SU-DHL-6 (cell line): Measurements from ENCODE around the gene KRT78.

Source experiments
- H2AFZ ChIP-seq: fragments of 200-600 bp; sonication (generic); 2 replicates; pipeline ENCODE4 v1.6.1; 2014; ENCODE audit warnings: low read depth, mild to moderate bottlenecking, moderate library complexity, mixed read lengths, antibody characterized with exemption, low read length; ENCODE audit not compliant: severe bottlenecking
- H3F3A ChIP-seq: fragments of 200-600 bp; shearing (Covaris generic); 2 replicates; pipeline ENCODE4 v1.6.0; 2016; ENCODE audit warnings: antibody characterized with exemption, mild to moderate bottlenecking; ENCODE audit not compliant: insufficient read depth
- H3K27ac ChIP-seq: fragments of 200-600 bp; sonication (generic); 2 replicates; pipeline ENCODE4 v1.5.1; 2016; ENCODE audit warnings: low read depth, mild to moderate bottlenecking, low read length, moderate library complexity, mixed read lengths
- H3K27me3 ChIP-seq: fragments of 200-600 bp; sonication (generic), shearing (Covaris generic); 2 replicates; pipeline ENCODE4 v1.6.0; 2014; ENCODE audit warnings: mild to moderate bottlenecking, low read length
- H3K36me3 ChIP-seq: fragments of 200-600 bp; sonication (generic); 2 replicates; pipeline ENCODE4 v1.6.1; 2014; ENCODE audit warnings: mild to moderate bottlenecking, low read length, mixed read lengths
- H3K4me2 ChIP-seq: fragments of 300-600, 200-600 bp; shearing (Covaris generic), sonication (generic); 2 replicates; pipeline ENCODE4 v1.6.0; 2014; ENCODE audit warnings: low read length, low read depth, mild to moderate bottlenecking; ENCODE audit not compliant: poor library complexity, severe bottlenecking
- H3K4me3 ChIP-seq: fragments of 200-600 bp; sonication (generic); 2 replicates; pipeline ENCODE4 v1.5.1; 2014; ENCODE audit warnings: antibody characterized with exemption, low read length, mild to moderate bottlenecking, mixed read lengths; ENCODE audit not compliant: insufficient read depth, poor library complexity, severe bottlenecking
- H3K79me2 ChIP-seq: fragments of 200-600 bp; sonication (generic); 2 replicates; pipeline ENCODE4 v1.6.1; 2014; ENCODE audit warnings: mild to moderate bottlenecking, low read length, moderate library complexity; ENCODE audit not compliant: insufficient read depth
- H3K9ac ChIP-seq: fragments of 200-600 bp; sonication (generic); 2 replicates; pipeline ENCODE4 v1.7.0; 2014; ENCODE audit warnings: mild to moderate bottlenecking, low read length
- H3K9me2 ChIP-seq: fragments of 200-600 bp; sonication (generic); replicated peaks from 2 replicates; pipeline ENCODE4 v1.6.1; 2014; ENCODE audit warnings: low read length; ENCODE audit not compliant: insufficient read depth
- H3K9me3 ChIP-seq: fragments of 200-600 bp; sonication (generic); 2 replicates; pipeline ENCODE4 v1.6.1; 2014; ENCODE audit warnings: low read length, mixed read lengths; ENCODE audit not compliant: insufficient read depth
- H4K20me1 ChIP-seq: fragments of 200-600 bp; sonication (generic); 2 replicates; pipeline ENCODE4 v1.6.1; 2014; ENCODE audit warnings: low read depth, mild to moderate bottlenecking, antibody characterized with exemption, low read length, moderate library complexity, mixed read lengths
- EZH2phosphoT487 ChIP-seq: fragments of 200-600 bp; sonication (generic), shearing (Covaris generic); conservative IDR thresholded peaks from 2 replicates; pipeline ENCODE4 v1.6.1; 2018; ENCODE audit warnings: mild to moderate bottlenecking, antibody characterized with exemption, low read length, moderate library complexity, mixed read lengths
- TF ChIP-seq, protein P1 (sequence below): fragments of 200-600 bp; sonication (generic); IDR thresholded peaks from one replicate; pipeline ENCODE4 v1.5.1; 2017; ENCODE audit warnings: antibody characterized with exemption, mild to moderate bottlenecking, low read length, moderate library complexity; ENCODE audit not compliant: insufficient read depth, poor library complexity, severe bottlenecking

The KRT78 gene

DNA sequence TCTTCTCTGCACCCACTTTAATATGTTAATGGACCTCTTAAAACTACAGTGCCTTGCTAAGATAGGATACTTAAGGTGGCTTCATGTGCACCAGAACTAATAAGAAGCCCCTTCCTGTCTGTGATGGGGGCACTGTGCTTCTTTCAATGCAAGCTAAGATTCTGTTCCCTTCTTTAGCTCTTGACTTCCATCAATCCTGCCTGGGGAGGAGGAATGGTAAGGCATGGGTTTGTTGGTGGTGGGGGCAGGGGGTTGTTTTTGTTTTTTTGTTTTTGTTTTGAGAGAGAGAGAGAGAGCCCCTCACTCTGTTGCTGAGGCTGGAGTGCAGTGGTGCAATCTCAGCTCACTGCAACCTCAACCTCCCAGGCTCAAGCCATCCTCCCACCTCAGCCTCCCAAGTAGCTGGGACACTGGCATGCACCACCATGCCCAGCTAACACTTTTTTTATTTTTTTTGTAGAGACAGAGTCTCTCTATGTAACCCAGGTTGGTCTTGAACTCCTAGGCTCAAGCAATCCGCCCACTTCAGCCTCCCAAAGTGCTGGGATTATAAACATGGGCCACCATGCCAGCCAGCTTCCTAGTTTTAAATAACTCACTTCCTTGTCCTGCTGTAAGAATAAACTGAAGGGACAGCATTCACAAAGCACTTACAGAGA, 48.4 kb downstream of the KRT78 start:
- H3F3A ChIP-seq, result no peaks in the 10 kb centered on the region
- H3K27ac ChIP-seq, result no peak overlapping the region
- H3K27me3 ChIP-seq, result peaks cover 3% of the 10 kb centered on the region; the same call in 1 of the 2 replicates
- H3K4me2 ChIP-seq, result no peak overlapping the region
- H3K4me3 ChIP-seq, result no peak overlapping the region
- TF ChIP-seq EZH2phosphoT487, result no peak
- TF ChIP-seq, protein P1, sequence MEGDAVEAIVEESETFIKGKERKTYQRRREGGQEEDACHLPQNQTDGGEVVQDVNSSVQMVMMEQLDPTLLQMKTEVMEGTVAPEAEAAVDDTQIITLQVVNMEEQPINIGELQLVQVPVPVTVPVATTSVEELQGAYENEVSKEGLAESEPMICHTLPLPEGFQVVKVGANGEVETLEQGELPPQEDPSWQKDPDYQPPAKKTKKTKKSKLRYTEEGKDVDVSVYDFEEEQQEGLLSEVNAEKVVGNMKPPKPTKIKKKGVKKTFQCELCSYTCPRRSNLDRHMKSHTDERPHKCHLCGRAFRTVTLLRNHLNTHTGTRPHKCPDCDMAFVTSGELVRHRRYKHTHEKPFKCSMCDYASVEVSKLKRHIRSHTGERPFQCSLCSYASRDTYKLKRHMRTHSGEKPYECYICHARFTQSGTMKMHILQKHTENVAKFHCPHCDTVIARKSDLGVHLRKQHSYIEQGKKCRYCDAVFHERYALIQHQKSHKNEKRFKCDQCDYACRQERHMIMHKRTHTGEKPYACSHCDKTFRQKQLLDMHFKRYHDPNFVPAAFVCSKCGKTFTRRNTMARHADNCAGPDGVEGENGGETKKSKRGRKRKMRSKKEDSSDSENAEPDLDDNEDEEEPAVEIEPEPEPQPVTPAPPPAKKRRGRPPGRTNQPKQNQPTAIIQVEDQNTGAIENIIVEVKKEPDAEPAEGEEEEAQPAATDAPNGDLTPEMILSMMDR, result no peak
- H3K36me3 ChIP-seq, result no peaks in the 10 kb centered on the region
- H3K9me3 ChIP-seq, result no peaks in the 10 kb centered on the region
- no peaks in the 10 kb centered on the region for H3K79me2 ChIP-seq
- H4K20me1 ChIP-seq, result no peaks in the 10 kb centered on the region
- no peak overlapping the region for H3K9ac ChIP-seq
- no peak overlapping the region for H2AFZ ChIP-seq
- H3K9me2 ChIP-seq, result no peaks in the 10 kb centered on the region

DNA sequence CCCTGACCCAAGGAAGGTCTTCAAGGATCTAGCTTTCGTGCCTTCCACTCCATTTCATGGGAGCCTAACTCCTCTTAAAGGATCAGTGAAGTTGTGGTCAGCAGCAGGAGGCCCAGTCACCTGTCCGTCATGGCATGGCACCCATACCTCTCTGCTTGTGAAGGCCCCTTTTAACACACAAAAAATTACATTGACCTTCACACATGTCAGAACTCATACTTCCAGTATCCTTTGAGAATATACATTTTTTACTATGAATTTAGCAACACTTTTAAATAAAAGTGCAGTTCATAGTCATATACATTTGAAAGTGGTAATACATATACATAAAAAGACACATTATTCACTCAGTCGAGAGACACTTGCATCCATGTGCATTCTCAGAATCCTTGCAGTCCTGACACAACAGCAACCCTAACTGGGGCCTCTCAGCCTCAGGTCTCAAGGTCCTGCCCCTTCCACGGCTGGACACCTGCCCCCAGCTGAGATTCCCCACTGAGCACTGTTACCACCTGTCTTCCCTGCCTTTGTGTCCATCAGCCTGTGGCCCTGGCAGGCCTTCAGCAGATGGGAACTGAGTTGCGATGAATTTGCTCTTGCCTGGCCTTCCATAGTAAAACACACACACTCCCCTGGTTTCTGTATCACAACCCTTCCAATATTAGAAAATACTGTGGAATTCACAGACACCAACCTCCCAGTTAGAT, 49.1 kb downstream of the KRT78 start:
- no peaks in the 10 kb centered on the region for H4K20me1 ChIP-seq
- peaks cover 3% of the 10 kb centered on the region; the same call in 1 of the 2 replicates for H3K27me3 ChIP-seq
- no peak overlapping the region for H3K4me2 ChIP-seq
- no peak overlapping the region for H3K4me3 ChIP-seq
- no peaks in the 10 kb centered on the region for H3K9me2 ChIP-seq
- TF ChIP-seq EZH2phosphoT487, result no peak
- TF ChIP-seq, protein P1, result no peak
- H3F3A ChIP-seq, result no peaks in the 10 kb centered on the region
- no peaks in the 10 kb centered on the region for H3K79me2 ChIP-seq
- H2AFZ ChIP-seq, result no peak overlapping the region
- no peak overlapping the region for H3K9ac ChIP-seq
- no peak overlapping the region for H3K27ac ChIP-seq
- H3K9me3 ChIP-seq, result no peaks in the 10 kb centered on the region
- H3K36me3 ChIP-seq, result no peaks in the 10 kb centered on the region

DNA sequence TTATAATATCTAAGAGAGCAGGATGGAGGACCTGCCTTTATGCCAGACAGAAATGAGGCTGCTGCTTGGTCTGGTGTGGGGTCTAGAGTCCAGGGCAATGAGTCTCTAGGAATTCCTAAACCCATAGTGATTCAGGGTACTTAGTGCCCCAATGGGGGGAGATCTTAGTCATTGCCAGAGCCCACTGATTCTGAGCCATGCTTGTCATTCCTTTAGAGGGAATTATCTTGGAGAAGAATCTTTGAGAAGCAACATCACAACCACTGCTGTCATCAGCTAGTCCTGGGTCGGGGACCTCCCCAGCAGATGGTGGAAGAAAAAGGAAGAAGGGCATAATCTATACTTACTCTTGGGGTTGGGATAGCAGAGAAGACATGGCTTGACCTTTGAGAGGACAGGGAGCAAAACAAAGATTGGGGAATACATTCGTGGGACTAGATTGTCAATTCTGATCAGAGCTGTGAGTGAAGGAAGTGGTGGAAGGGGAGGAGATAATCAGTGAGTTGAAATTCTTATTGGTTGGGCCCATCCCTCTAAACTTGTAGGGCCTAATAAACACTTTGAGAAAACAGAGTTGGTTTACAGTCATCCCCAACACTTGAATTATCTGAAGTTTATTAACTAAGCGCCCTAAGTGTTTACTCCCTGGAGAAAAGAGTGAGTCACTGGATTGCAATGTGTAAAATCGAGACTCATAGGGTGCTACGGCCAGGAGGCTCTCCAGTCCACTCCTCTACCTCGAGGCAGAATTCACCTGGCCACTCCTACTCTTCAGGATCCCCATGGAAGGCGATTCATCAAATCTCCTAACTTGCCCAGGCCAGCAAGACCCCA, 49.9 kb downstream of the KRT78 start:
- Histone ChIP-seq H3K9me2 (no peaks in the 10 kb centered on the region), H3F3A (no peaks in the 10 kb centered on the region), H3K79me2 (no peaks in the 10 kb centered on the region), H3K36me3 (no peaks in the 10 kb centered on the region), H3K27me3 (peaks cover 3% of the 10 kb centered on the region; the same call in 1 of the 2 replicates), H3K9me3 (no peaks in the 10 kb centered on the region), H3K4me3 (no peak overlapping the region), H3K27ac (no peak overlapping the region), H4K20me1 (no peaks in the 10 kb centered on the region), H3K4me2 (no peak overlapping the region), H2AFZ (no peak overlapping the region), H3K9ac (no peak overlapping the region)
- no peak for TF ChIP-seq EZH2phosphoT487
- TF ChIP-seq, protein P1, result no peak
